H1 (cell line): ENCODE results near the gene SLC44A1. TPM values are rescaled to one million over a fixed set of nuclear protein-coding genes. Genes with fewer than 3 reads are reported as not detected.

Experiments used
- RBBP5 ChIP-seq: IDR thresholded peaks from 2 replicates; pipeline ENCODE4 v1.7.1; 2012; ENCODE audit warnings: low read depth, mild to moderate bottlenecking, inconsistent platforms, low read length, moderate library complexity, borderline replicate concordance
- SIX5 ChIP-seq: IDR thresholded peaks from 2 replicates; pipeline ENCODE4 v1.6.1; 2011; ENCODE audit warnings: mild to moderate bottlenecking, low read depth, low read length
- SP2 ChIP-seq: IDR thresholded peaks from 2 replicates; pipeline ENCODE4 v1.6.1; 2012; ENCODE audit warnings: mild to moderate bottlenecking, low read length, inconsistent platforms
- polyA plus RNA-seq, 7 experiments: library from polyadenylated mRNA; depleted of rRNA in 3 of 7; stranded (reverse) in 5 of 7; unstranded in 2 of 7; fragments of >200 nt in 5 of 7; fragments of 200-250 nt in 2 of 7; gene quantifications; 1 replicate in 5 of 7; 2 replicates in 1 of 7; 4 replicates in 1 of 7; pipeline versions ENCODE4 v1.2.1 to v1.2.3, GENCODE V29; 2011 to 2013; ENCODE audit warnings: missing spikeins in 2 of 7, mixed read lengths in 2 of 7
- total RNA-seq: library from RNA; stranded (reverse); fragmentation: NEBNext Ultra II Directional; extraction: Animal tissue kit (Norgen Biotek cat#: 25700); gene quantifications from 2 replicates; pipeline ENCODE4 v1.2.1, GENCODE V29; 2021
- TF ChIP-seq, protein P1 (sequence below), 3 experiments: IDR thresholded peaks; 1 replicate in 2 of 3; 2 replicates in 1 of 3; pipeline versions ENCODE4 v1.5.1 to v1.6.1; 2011; ENCODE audit warnings: low read length in 3 of 3, mild to moderate bottlenecking in 3 of 3, inconsistent platforms in 2 of 3, low read depth in 1 of 3, moderate library complexity in 1 of 3; ENCODE audit not compliant: insufficient read depth in 1 of 3; ENCODE audit errors: control extremely low read depth in 1 of 3

SLC44A1 gene
- total and polyA plus RNA-seq, 2 of the 8 experiments (the other 6 are each of a cell fraction or from before 2014, with no cell fraction given), result 30.5 to 71.2 TPM

DNA sequence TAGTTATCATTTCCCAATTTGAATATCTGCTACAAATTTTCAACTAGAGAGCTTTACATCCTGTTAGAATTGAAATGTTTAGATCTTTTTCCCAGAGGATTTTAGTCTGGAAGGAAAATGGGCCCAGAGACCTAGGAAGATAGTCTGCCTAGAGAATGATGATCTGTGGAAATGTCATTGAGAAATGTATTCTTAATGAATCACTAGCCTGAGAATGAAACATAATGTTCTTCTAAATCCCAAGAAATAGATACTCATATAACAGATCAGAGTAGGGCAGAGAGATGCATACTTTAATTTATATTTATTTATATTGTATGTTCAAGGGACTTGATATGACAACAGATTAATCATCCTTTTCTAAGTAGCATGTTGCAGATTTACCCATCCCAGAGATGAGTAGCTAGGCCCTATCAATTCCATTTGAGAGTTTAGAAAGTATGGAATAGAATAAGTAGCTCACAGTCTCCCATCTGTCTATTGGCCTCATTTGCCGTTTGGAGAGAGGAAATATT lies 25.1 kb upstream of the SLC44A1 start (continued):
- TF ChIP-seq, protein P1, sequence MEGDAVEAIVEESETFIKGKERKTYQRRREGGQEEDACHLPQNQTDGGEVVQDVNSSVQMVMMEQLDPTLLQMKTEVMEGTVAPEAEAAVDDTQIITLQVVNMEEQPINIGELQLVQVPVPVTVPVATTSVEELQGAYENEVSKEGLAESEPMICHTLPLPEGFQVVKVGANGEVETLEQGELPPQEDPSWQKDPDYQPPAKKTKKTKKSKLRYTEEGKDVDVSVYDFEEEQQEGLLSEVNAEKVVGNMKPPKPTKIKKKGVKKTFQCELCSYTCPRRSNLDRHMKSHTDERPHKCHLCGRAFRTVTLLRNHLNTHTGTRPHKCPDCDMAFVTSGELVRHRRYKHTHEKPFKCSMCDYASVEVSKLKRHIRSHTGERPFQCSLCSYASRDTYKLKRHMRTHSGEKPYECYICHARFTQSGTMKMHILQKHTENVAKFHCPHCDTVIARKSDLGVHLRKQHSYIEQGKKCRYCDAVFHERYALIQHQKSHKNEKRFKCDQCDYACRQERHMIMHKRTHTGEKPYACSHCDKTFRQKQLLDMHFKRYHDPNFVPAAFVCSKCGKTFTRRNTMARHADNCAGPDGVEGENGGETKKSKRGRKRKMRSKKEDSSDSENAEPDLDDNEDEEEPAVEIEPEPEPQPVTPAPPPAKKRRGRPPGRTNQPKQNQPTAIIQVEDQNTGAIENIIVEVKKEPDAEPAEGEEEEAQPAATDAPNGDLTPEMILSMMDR (IDR thresholded peaks at IDR 0.05; ENCODE audit: control extremely low read depth in 1 of 3, insufficient read depth in 1 of 3, low read depth in 1 of 3, low read length in 3 of 3), result no peak
- TF ChIP-seq SIX5 (no peak), RBBP5 (no peak), SP2 (no peak)
- TF ChIP-seq, all 59 proteins: peak for 0
